CD4-positive, alpha-beta T cell treated with Interleukin-12 subunit alpha and Interleukin-12 subunit beta, for 1 hour (primary cell): Measurements from ENCODE around the gene NKIRAS2.
A peak's percentile ranks its signal among the peaks of the same experiment; 100 is the strongest.
"Not testable (repeated sequence)": the region's sequence is repeated elsewhere in the genome, so short reads cannot be mapped to it uniquely, and the experiment has no call there.

Experiments used
- DNase-seq: peaks from one replicate; pipeline ENCODE4 v3.0.0-alpha.2; 2020

NKIRAS2 gene

GRCh38 chr17:42000413-42001133 is 19.3 kb upstream of the NKIRAS2 start:
- no peak for DNase-seq

DNA sequence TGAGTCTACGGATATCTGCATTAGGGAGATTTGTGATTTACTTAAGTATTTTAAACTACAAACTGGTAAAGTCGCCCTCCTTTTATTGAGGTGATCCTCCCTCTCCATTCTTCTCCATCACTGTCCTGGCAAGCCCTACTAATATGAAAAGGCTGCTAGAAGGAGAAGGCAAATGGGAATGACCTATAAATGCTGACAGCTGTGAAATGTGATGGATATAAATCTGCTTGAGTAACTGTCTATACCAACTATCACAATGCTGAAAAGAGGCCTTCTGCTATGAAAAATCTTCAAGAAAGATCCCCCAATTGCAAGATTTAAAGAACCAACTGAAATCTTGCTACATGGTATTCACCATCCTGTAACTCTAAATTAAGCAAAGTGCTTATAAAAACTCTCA is 18.2 kb upstream of the NKIRAS2 start:
- DNase-seq = no peak

GRCh38 chr17:42002175-42002791 is 17.6 kb upstream of the NKIRAS2 start:
- DNase-seq = no peak

DNA sequence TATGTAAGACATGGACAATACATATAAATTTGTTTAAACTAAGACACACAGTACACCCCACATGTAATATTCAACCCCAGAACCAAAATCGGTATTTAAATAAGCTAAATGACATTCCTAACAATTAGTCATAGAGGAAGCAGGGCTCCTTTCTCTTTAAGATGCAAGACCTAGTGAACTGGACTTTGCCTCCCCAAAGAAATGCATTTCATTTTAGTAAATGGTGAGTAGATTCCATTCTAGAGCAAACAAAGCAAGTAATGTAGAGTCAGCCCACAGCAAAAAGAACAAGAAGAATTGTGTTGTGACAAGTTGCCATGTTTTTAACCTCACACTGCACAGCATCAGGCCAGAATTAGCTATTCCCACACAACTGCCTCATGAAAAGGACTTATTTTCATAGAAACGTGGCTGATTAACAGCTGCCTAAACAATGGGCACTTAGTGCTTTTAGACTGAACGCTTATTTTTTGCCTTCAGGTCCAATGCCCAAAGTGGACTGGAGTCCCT is 17.0 kb upstream of the NKIRAS2 start:
- no peak for DNase-seq

DNA sequence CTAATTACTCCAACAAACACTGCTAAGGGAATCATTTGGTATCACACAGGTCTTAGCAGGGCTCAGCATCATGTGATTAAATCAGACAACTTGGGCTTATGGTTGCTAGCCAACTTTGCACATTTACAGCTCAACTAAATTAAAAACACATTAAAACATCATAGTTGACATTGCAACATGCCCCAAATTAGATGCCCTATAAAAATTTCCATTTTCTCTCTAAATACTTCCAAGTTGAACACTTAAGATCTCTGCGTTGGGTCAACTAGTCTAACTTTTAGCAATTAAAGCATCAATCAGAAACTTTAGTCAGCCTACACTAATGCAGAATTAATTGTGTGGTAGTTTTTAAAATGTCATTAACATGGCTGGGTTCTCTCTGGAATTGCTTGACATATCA is 14.7 kb upstream of the NKIRAS2 start:
- DNase-seq = no peak

DNA sequence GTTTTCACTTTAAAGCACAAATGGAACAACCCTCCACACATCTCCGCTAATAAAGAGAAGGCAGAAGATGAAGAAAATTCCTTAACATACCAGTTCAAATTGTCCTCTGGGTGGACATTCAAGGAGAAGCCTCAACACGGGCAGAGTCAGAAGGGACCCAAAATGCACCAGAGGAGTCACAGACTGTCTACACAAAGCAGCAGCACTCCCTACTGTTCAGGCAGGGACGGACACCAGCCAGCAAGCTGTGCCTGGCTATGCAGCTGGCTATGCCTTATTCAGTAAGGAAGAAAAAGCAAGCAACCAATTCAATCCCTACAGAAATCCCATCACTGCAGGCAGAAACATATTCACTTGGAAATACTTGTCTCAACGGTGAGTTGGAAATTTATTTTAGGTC is 10.7 kb upstream of the NKIRAS2 start:
- no peak for DNase-seq

GRCh38 chr17:42010266-42010680 is 9.6 kb upstream of the NKIRAS2 start:
- DNase-seq = not testable (repeated sequence)

DNA sequence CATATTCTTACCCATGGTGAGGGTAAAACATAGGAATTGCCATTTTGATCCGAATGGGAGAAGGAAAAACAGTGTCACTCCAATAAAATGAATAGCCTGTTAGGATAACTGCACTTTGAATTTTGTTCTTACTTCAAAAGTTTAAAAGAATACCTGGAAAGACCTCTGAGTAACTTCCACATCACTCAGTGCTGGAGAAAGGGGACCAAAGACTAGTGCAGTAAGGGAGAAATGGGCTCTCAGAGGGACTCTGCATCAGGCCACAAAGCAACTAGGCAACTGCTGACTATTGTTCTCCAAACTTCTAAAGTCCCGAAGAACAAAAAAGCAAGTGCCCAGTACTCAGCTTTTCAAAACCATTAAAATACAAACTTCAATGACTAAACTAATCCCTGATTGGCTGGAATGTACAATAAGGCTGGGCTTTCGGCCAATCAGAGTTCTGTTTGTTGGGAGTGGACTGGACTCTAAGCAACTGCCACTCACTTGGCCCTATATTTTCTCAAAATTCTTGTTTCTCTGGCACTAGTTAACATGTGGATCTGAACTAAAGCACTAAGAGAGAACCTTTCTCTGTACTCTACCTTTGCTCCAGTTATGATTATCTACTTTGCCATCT is 8.9 kb upstream of the NKIRAS2 start:
- DNase-seq = no peak

- not testable (repeated sequence) for DNase-seq
Measured at GRCh38 chr17:42012363-42012762, 7.5 kb upstream of the NKIRAS2 start.

GRCh38 chr17:42013740-42014139 is 6.2 kb upstream of the NKIRAS2 start:
- not testable (repeated sequence) for DNase-seq

GRCh38 chr17:42016411-42016831 is 3.5 kb upstream of the NKIRAS2 start:
- DNase-seq = peak; percentile 28

DNA sequence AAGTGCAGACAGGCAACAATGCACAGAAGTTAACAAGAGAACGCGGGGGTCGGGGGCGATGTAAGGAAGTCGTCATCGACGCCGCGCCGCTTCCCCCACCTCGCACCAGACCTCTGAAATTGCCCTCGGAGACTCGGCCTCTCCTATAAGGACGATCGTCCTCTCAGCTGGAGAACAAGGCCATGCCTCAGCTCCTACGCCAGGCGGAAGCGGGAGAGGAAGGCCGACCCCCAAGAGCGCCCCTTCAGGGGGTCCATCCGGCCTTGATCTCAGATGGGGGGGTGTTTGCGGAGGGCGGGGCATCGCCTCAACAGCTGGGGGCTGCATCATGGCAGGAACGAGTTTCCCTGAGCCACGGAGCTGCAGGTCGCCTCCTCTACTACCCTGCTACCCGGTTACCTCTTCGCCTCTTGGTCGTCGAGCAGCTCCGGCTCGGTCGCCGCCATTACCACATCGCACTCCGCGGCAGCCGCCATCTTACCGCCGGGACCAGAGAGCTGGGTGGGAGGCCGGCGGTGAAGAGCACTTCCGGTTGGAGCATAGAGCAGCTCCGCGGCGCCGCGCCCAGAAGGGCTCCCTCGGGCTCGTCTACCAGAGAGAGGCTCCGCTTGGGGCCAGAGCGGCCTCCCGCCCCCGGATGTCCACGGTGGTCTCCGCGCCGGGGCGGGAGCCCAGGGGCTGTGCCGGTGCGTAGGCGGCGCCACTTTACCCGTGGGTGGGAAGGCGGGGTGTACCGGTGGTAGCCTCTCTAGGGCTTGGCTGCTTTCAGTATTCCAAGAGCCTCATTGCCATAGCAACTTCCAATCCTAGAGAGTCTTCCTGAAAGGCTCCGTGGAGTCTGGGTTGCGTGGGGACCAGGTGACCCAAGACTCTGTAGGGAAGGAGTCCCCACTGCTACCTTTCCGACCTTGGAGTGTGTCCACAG is 2.7 kb upstream of the NKIRAS2 start, which contains the start of gene DNAJC7:
TSS of gene DNAJC7 (minus strand) at position 499 of the 925 bp plus-strand sequence. CDS start at position 476, 23 bp downstream.
- peak; percentile 93 for DNase-seq

DNA sequence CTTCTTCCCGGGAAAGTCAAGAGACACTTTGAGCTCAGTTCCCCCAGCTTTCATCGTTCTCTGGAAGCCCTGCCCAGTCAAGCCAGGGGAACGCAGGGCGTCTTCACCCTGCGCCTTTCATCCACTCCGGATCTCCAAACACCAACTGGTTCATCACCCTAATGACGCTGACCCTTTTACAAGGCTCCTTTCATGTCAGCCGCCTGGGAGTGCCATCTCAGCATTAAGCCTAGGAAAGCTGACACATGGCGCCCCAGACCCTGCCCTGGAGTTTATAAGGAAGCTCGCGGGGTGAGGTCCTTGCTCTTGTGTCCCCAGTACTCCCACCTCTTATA is 2.1 kb upstream of the NKIRAS2 start:
- DNase-seq = no peak

DNA sequence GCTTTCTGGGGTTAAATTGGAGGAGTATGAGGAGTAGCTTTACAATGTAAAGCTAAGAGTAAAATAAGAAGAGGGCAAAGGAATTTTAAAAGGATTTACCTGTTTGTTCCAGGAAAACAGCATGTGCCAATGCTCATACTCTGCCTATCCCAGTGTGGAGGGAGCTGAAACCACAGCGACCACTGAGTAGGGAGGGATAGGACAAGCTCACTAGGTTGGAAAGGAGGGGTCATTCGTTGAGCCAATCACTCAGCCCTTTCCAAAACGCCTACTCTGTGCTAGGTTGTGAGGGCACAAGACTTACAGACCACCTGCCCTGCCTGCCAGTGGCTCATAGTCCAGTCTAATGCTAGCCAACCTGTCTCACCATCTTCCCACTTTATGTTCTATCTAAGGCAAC is 1.6 kb upstream of the NKIRAS2 start:
- DNase-seq = no peak

GRCh38 chr17:42018988-42019387 is 902 bp upstream of the NKIRAS2 start:
- no peak for DNase-seq

- not testable (repeated sequence) for DNase-seq
Measured at GRCh38 chr17:42020845-42021244, 955 bp downstream of the NKIRAS2 start.

DNA sequence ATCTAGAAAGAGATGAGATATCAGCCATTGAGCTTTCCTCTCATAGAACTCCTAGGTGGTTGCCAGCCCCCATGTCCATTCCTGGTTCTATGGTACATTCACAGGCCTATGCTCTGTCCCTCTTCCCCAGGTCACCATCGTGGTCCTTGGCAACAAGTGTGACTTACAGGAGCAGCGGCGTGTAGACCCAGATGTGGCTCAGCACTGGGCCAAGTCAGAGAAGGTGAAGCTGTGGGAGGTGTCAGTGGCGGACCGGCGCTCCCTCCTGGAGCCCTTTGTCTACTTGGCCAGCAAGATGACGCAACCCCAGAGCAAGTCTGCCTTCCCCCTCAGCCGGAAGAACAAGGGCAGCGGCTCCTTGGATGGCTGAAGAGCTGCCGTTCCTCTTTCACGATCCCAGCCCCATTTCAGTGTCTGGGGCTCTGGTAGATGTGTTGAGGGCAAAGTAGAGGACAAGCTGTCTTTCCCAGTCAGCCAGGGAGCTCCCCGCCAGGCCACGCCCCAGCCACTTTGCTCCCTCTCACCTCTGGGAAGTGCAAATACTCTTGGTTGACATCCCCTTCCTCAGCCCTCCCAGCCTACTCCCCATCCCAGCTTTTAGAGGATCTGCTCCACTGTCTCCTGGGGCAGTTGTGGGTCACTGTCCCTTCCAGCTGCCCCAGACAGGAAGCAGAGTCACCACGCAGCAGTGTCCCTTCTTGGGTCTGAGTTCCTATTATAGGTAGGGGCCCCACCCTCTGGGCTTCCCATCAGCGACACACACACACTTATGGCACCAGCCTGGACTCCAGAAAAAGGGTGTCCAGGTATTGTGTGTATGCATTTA is 3.8 kb downstream of the NKIRAS2 start:
- DNase-seq = peak; percentile 15

DNA sequence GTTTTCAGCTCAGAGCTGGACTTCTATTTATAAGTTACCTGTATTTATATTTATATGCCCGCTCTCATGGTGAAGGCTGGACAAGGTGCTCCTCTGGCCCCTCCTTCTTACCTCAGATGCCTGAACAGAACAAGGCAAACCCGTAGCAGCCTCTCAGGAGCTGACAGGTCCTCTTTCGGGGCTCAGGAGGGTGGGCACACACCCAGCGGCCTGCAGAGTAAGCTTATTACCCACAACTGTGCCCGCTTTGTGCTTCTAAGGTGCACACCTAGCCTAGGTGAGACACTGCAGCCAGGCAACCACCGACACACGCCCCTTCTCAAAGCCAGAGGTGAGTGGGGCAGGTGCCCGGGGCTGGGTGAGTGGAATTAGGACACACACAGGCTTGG is 5.3 kb downstream of the NKIRAS2 start:
- DNase-seq = no peak

DNA sequence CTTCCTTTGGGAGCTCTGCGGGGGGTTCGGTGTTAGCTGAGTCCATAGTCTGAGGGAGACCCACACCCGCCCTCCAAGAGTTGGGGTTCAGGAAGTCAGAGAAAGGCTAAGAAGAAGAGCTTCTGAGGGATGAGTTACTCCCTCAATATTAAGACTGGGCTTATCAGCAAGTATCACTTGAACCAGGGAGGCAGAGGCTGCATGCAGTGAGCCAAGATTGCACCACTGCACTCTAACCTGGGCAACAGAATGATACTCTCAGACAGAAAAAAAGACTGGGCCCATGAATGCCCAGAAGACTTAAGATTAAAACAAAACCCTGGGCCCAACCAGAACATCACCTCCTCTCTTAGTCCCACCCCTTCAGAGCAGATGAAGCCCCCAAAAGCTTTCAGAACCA is 6.0 kb downstream of the NKIRAS2 start:
- DNase-seq = no peak

DNA sequence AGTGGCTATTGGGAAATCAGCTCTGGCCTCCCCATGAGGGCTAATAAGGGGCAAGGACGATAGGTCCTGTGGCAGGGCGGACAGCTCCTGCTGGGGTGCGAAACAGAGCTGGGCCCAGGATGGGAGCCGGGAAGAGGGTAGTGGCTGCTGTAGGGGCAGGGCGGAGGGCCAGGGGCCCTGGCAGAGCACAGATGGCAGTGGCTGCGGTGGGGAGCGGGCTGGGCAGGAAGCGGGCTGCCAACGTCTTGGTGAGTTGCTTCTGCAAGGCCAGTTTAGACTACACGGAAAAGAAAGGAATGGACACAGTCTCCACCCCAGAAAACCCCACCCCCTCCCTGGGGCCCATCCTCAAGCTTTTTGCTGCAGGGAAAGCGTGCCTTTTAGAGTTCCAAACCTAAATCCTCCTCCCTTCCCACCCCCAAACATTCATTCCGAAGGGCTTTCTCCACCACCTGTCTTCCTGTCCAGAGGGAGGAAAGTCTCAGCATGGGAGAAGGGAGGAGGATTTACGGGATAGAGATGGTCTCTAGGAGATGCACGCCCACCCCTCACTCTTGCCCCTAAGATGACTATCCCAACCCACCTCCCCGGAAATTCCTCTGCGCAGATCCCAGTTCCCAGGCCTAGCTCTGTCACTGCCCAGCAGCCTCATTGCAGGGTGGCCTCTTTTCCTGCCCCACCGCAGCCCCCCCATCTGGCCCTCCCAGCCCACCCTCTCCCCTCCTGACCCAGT is 7.1 kb downstream of the NKIRAS2 start:
- DNase-seq = no peak

- no peak for DNase-seq
Measured at GRCh38 chr17:42027590-42027889, 7.7 kb downstream of the NKIRAS2 start.
